Spleen (tissue), 7 donors: ENCODE data around the gene EXOC4.

ENCODE experiments used
- POLR2A ChIP-seq, 3 donors: fragments of 450-650 bp; IDR thresholded peaks; one replicate each; pipeline ENCODE4 v1.5.1; 2017; ENCODE audit warnings: antibody characterized with exemption in 3 of 3, mild to moderate bottlenecking in 1 of 3
- POLR2AphosphoS5 ChIP-seq, 3 donors: sonication (generic); formaldehyde crosslinking; IDR thresholded peaks; one replicate each; pipeline ENCODE4 v1.5.1; 2017; ENCODE audit warnings: antibody characterized with exemption in 3 of 3
- TF ChIP-seq, protein P1 (sequence below), 11 experiments: fragments of 200-600 bp in 7 of 11; fragments of 450-650 bp in 4 of 11; sonication (generic) in 4 of 11; IDR thresholded peaks in 8 of 11; conservative IDR thresholded peaks in 3 of 11; 1 replicate in 7 of 11; 2 replicates in 4 of 11; pipeline versions ENCODE4 v1.4.0 to v1.8.0; 2016 to 2021; ENCODE audit warnings: antibody characterized with exemption in 11 of 11, inconsistent platforms in 4 of 11, mild to moderate bottlenecking in 1 of 11
- donor health status: DM: no; HTN: no; CAD: no; lungs with moderate emphysema.
- donor health status: DM: no; HTN: no; CAD: no.
- donor health status: DM: no; HTN: no; CAD: no.

DNA sequence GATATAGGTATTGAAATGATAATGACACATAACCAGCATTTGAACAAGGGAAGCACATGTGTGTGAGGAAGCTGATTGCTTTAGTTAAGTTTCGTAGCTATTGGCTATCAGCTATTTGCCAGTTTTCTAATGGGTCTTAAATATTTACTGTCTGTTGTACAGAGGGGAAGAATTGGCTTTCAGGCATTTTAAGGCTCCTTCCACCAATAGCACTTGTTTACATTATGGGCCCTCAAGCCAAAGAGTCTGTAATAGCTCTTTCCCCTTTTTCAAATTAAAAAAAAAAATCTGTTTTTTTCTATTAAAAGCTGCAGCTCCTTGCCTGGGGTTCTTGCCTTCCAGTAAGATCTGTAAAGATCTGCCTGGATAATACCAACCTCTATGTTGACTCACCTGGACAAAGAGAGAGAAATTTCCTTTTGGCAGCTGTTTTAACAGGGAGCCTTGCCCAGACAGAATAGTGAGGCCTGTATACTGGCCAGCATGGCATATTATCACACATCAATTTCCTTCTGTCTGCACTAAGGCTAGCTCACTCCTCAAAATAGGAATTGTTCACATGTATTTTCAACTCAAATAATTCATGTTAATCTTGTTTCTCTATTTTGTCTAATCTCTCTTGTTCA is 769.5 kb downstream of the EXOC4 start:
- TF ChIP-seq, protein P1, sequence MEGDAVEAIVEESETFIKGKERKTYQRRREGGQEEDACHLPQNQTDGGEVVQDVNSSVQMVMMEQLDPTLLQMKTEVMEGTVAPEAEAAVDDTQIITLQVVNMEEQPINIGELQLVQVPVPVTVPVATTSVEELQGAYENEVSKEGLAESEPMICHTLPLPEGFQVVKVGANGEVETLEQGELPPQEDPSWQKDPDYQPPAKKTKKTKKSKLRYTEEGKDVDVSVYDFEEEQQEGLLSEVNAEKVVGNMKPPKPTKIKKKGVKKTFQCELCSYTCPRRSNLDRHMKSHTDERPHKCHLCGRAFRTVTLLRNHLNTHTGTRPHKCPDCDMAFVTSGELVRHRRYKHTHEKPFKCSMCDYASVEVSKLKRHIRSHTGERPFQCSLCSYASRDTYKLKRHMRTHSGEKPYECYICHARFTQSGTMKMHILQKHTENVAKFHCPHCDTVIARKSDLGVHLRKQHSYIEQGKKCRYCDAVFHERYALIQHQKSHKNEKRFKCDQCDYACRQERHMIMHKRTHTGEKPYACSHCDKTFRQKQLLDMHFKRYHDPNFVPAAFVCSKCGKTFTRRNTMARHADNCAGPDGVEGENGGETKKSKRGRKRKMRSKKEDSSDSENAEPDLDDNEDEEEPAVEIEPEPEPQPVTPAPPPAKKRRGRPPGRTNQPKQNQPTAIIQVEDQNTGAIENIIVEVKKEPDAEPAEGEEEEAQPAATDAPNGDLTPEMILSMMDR (IDR thresholded peaks at IDR 0.05 in 8 of 11, conservative IDR thresholded peaks at IDR 0.05 in 3 of 11) = no peak
- TF ChIP-seq POLR2A (IDR thresholded peaks at IDR 0.05) = no peak
- TF ChIP-seq POLR2AphosphoS5 (IDR thresholded peaks at IDR 0.05) = no peak
